ENCODE measurements around the gene ITGA2. TPM values are rescaled to one million over a fixed set of nuclear protein-coding genes. Genes with fewer than 3 reads are reported as not detected.

ITGA2 gene
- total RNA-seq, 1 experiment from 2014 or later, result 0.69 TPM

DNA sequence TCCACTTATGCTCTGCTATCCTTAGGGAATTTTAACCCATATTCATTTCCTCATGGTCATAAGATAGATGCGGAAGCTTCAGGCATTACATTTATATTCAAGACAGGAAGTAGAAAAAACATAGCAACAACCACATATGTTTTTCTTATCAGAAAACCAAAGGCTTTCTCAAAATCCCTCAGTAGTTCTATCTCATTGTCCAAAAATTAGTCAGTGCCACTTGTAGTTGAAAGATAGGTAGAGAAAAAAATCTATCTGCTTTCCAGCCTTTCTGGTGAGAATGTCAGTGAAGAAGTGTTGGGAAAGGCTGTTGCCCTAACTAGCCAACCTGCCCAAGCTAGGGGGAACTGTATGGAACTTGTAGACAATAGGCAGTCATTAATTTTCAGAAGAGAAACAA, 143.9 kb downstream of the ITGA2 start:
- BruUV-seq (replicated peaks), result no TSS peak
- CTCF ChIA-PET, result no interaction called here
- no peaks in the 10 kb centered on the region for H3K27me3 ChIP-seq (replicated peaks; ENCODE audit: insufficient read depth, low read depth, low read length, poor library complexity)

More for the DNA sequence above, 143.9 kb downstream of the ITGA2 start:
- intact Hi-C loops (cut with micrococcal nuclease; ENCODE audit: unreplicated experiment), result no loop called here
- POLR2A ChIA-PET (ENCODE audit: low non-redundant PET), result no interaction called here
- Histone ChIP-seq H3K36me3 (ENCODE audit: insufficient read depth, low read length, poor library complexity, severe bottlenecking) (no peaks in the 10 kb centered on the region), H3K4me1 (ENCODE audit: insufficient read depth, low read length, poor library complexity, severe bottlenecking) (no peaks in the 10 kb centered on the region), H3K9me3 (ENCODE audit: low read depth, low read length, poor library complexity, severe bottlenecking) (no peaks in the 10 kb centered on the region), H3K27ac (ENCODE audit: low read depth, low read length, poor library complexity, severe bottlenecking) (no peak overlapping the region), H3K4me3 (ENCODE audit: low read depth, low read length, poor library complexity, severe bottlenecking) (no peak overlapping the region)
- no peak for DNase-seq (ENCODE audit: low spot score)
- TF ChIP-seq, protein P1, sequence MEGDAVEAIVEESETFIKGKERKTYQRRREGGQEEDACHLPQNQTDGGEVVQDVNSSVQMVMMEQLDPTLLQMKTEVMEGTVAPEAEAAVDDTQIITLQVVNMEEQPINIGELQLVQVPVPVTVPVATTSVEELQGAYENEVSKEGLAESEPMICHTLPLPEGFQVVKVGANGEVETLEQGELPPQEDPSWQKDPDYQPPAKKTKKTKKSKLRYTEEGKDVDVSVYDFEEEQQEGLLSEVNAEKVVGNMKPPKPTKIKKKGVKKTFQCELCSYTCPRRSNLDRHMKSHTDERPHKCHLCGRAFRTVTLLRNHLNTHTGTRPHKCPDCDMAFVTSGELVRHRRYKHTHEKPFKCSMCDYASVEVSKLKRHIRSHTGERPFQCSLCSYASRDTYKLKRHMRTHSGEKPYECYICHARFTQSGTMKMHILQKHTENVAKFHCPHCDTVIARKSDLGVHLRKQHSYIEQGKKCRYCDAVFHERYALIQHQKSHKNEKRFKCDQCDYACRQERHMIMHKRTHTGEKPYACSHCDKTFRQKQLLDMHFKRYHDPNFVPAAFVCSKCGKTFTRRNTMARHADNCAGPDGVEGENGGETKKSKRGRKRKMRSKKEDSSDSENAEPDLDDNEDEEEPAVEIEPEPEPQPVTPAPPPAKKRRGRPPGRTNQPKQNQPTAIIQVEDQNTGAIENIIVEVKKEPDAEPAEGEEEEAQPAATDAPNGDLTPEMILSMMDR (conservative IDR thresholded peaks at IDR 0.05; ENCODE audit: low read depth, low read length), result no peak
- no peak for TF ChIP-seq EZH2 (IDR thresholded peaks at IDR 0.05; ENCODE audit: borderline replicate concordance, low read depth, low read length, poor library complexity, severe bottlenecking)

Other genes starting within 250 kb of the ITGA2 start
- gene ITGA1, start 201.4 kb upstream of the ITGA2 start, total RNA-seq (2021), result 7.8 and 8.1 TPM in 2 replicates
- 20.0 and 20.3 TPM in 2 replicates for gene PELO, start 201.4 kb upstream of the ITGA2 start, total RNA-seq (2021)
- 38.9 and 41.7 TPM in 2 replicates for gene MOCS2, start 120.4 kb downstream of the ITGA2 start, total RNA-seq (2021)